K562 (cell line): ENCODE results near the gene NPR2. TPM values are rescaled to one million over a fixed set of nuclear protein-coding genes. Genes with fewer than 3 reads are reported as not detected.

Source experiments
- BHLHE40 ChIP-seq: IDR thresholded peaks from 2 replicates; pipeline ENCODE4 v1.6.1; 2011; ENCODE audit warnings: low read length, improper control_type of control experiment
- CEBPG ChIP-seq, 3 experiments: fragments of 200-800 bp in 1 of 3; sonication (Bioruptor generic) in 1 of 3; sonication (generic) in 1 of 3; formaldehyde crosslinking in 1 of 3; IDR thresholded peaks in 2 of 3; conservative IDR thresholded peaks in 1 of 3; 2 replicates each; pipeline versions ENCODE4 v1.6.1 to v1.8.0; 2016 to 2022; ENCODE audit warnings: missing compliant biosample characterization in 2 of 3, missing genetic modification characterization in 2 of 3, mild to moderate bottlenecking in 1 of 3, missing genetic modification reagents in 1 of 3
- DACH1 ChIP-seq: fragments of 450-650 bp; IDR thresholded peaks from 2 replicates; pipeline ENCODE4 v1.6.1; 2018; ENCODE audit not compliant: partially characterized antibody
- E2F3 ChIP-seq: fragments of 250-450 bp; sonication (Bioruptor Pico); IDR thresholded peaks from 2 replicates; pipeline ENCODE4 v1.4.0; 2020; ENCODE audit warnings: mild to moderate bottlenecking
- ERF ChIP-seq: fragments of 450-650 bp; formaldehyde crosslinking; IDR thresholded peaks from 2 replicates; pipeline ENCODE4 v1.4.0; 2020; ENCODE audit warnings: mild to moderate bottlenecking, mixed read lengths
- GABPA ChIP-seq: fragments of 200-800 bp; sonication (Bioruptor generic); conservative IDR thresholded peaks from 2 replicates; pipeline ENCODE4 v1.6.1; 2016; ENCODE audit warnings: low read depth, missing genetic modification characterization, missing compliant biosample characterization
- KAT7 ChIP-seq: sonication (generic); formaldehyde crosslinking; IDR thresholded peaks from 2 replicates; pipeline ENCODE4 v1.8.0; 2022; ENCODE audit warnings: missing genetic modification reagents, mild to moderate bottlenecking, borderline replicate concordance
- MECOM ChIP-seq: fragments of 250-450 bp; sonication (Bioruptor Pico); IDR thresholded peaks from 2 replicates; pipeline ENCODE4 v1.8.0; 2022; ENCODE audit warnings: inconsistent platforms
- NFXL1 ChIP-seq: fragments of 450-650 bp; formaldehyde crosslinking; IDR thresholded peaks from 2 replicates; pipeline ENCODE4 v1.4.0; 2021; ENCODE audit warnings: mild to moderate bottlenecking
- PHF20 ChIP-seq: fragments of 450-650 bp; IDR thresholded peaks from 2 replicates; pipeline ENCODE4 v1.6.1; 2018; ENCODE audit not compliant: partially characterized antibody
- POLR2AphosphoS2 ChIP-seq: IDR thresholded peaks from 2 replicates; pipeline ENCODE4 v1.6.1; 2012; ENCODE audit warnings: low read length, improper control_type of control experiment
- POLR3A ChIP-seq: IDR thresholded peaks from 2 replicates; pipeline ENCODE4 v1.6.1; 2011; ENCODE audit warnings: borderline replicate concordance, mild to moderate bottlenecking, moderate library complexity; ENCODE audit not compliant: insufficient read length, insufficient read depth; ENCODE audit errors: extremely low read depth
- PTRF ChIP-seq: fragments of 450-650 bp; IDR thresholded peaks from 2 replicates; pipeline ENCODE4 v1.6.1; 2016; ENCODE audit warnings: mild to moderate bottlenecking, missing genetic modification characterization, missing compliant biosample characterization
- SMARCB1 ChIP-seq: IDR thresholded peaks from 2 replicates; pipeline ENCODE4 v1.6.1; 2011; ENCODE audit warnings: improper control_type of control experiment, low read depth; ENCODE audit not compliant: insufficient read length
- SMARCC2 ChIP-seq: fragments of 450-650 bp; IDR thresholded peaks from 2 replicates; pipeline ENCODE4 v1.6.1; 2017; ENCODE audit warnings: antibody characterized with exemption, moderate library complexity, mild to moderate bottlenecking, low read depth
- TAF7 ChIP-seq: fragments of 450-650 bp; IDR thresholded peaks from 2 replicates; pipeline ENCODE4 v1.6.1; 2016; ENCODE audit warnings: missing genetic modification characterization, missing compliant biosample characterization
- TCF7L2 ChIP-seq: fragments of 150-350 bp; IDR thresholded peaks from 2 replicates; pipeline ENCODE4 v1.6.1; 2016; ENCODE audit warnings: low read depth, mild to moderate bottlenecking, low read length, moderate library complexity
- THAP12 ChIP-seq: fragments of 250-450 bp; sonication (Bioruptor Pico); IDR thresholded peaks from 2 replicates; pipeline ENCODE4 v1.9.0; 2021; ENCODE audit warnings: mild to moderate bottlenecking, inconsistent platforms
- YBX1 ChIP-seq: fragments of 450-650 bp; IDR thresholded peaks from 2 replicates; pipeline ENCODE4 v1.7.1; 2016; ENCODE audit warnings: mild to moderate bottlenecking
- ZNF253 ChIP-seq: fragments of 250-450 bp; sonication (Bioruptor Pico); conservative IDR thresholded peaks from 2 replicates; pipeline ENCODE4 v1.6.1; 2021; ENCODE audit warnings: mild to moderate bottlenecking
- ZNF75A ChIP-seq: fragments of 450-650 bp; formaldehyde crosslinking; IDR thresholded peaks from 2 replicates; pipeline ENCODE4 v1.4.0; 2020; ENCODE audit warnings: mild to moderate bottlenecking
- ZNF780A ChIP-seq: fragments of 250-450 bp; sonication (Bioruptor Pico); IDR thresholded peaks from 2 replicates; pipeline ENCODE4 v1.5.0; 2021; ENCODE audit warnings: mild to moderate bottlenecking
- polyA plus RNA-seq, 8 experiments: library from polyadenylated mRNA; depleted of rRNA in 4 of 8; stranded (reverse) in 5 of 8; unstranded in 3 of 8; fragments of >200 nt; fragmentation: Nextera tagmentation in 2 of 8; fragmentation: Illumina TruSeq in 1 of 8; extraction: Ambion mirVana in 2 of 8; extraction: Trizol in 1 of 8; gene quantifications; 2 replicates each; pipeline versions ENCODE4 v1.2.1 to v1.2.3, GENCODE V29; 2011 to 2014; ENCODE audit warnings: inconsistent platforms in 1 of 8, missing spikeins in 1 of 8
- total RNA-seq, 7 experiments: library from RNA; depleted of rRNA in 6 of 7; stranded (reverse); fragments of >200 nt in 6 of 7; fragmentation: Illumina TruSeq in 2 of 7; extraction: Trizol in 2 of 7; gene quantifications; 2 replicates each; pipeline versions ENCODE4 v1.2.1 to v1.2.3, GENCODE V29; 2011 to 2021; ENCODE audit warnings: low replicate concordance in 1 of 7
- TF ChIP-seq, protein P1 (sequence below), 2 experiments: fragments of 450-650 bp; conservative IDR thresholded peaks; 2 replicates each; pipeline ENCODE4 v1.6.1; 2017; ENCODE audit warnings: mild to moderate bottlenecking in 2 of 2, moderate library complexity in 2 of 2
- TF ChIP-seq, protein P2 (sequence below): sonication (generic); formaldehyde crosslinking; IDR thresholded peaks from 2 replicates; pipeline ENCODE4 v1.8.0; 2022; ENCODE audit warnings: mild to moderate bottlenecking, missing genetic modification reagents
- TF ChIP-seq, protein P3 (sequence below): fragments of 250-450 bp; sonication (Bioruptor Pico); IDR thresholded peaks from 2 replicates; pipeline ENCODE4 v1.9.0; 2021; ENCODE audit warnings: mild to moderate bottlenecking

NPR2 gene
- total and polyA plus RNA-seq, 9 of the 15 experiments (the other 6 are each of a cell fraction or from before 2014, with no cell fraction given), result 2.4 to 12.9 (median 6.0) TPM

GRCh38 chr9:35814106-35814840 is 22.9 kb downstream of the NPR2 start (continued):
- no peak for TF ChIP-seq SMARCB1
- 0 out of 2 replicates have a peak, but pooled peaks have one; percentile 29 for TF ChIP-seq E2F3
- no peak for TF ChIP-seq THAP12 (CRISPR knock-in tag)
- TF ChIP-seq YBX1, result no peak
- TF ChIP-seq, protein P1, sequence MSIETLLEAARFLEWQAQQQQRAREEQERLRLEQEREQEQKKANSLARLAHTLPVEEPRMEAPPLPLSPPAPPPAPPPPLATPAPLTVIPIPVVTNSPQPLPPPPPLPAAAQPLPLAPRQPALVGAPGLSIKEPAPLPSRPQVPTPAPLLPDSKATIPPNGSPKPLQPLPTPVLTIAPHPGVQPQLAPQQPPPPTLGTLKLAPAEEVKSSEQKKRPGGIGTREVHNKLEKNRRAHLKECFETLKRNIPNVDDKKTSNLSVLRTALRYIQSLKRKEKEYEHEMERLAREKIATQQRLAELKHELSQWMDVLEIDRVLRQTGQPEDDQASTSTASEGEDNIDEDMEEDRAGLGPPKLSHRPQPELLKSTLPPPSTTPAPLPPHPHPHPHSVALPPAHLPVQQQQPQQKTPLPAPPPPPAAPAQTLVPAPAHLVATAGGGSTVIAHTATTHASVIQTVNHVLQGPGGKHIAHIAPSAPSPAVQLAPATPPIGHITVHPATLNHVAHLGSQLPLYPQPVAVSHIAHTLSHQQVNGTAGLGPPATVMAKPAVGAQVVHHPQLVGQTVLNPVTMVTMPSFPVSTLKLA (conservative IDR thresholded peaks at IDR 0.05), result no peak
- TF ChIP-seq PTRF (tag), result no peak
- 0 out of 2 replicates have a peak, but pooled peaks have one; percentile 2 for TF ChIP-seq BHLHE40
- peak; percentile 78 for TF ChIP-seq CEBPG (CRISPR knock-in tag; IDR thresholded peaks at IDR 0.05)
- TF ChIP-seq CEBPG (tag; conservative IDR thresholded peaks at IDR 0.05 in 1 of 2, IDR thresholded peaks at IDR 0.05 in 1 of 2), result peak; percentile 41 to 74
- TF ChIP-seq POLR3A, result no peak
- TF ChIP-seq, protein P2, sequence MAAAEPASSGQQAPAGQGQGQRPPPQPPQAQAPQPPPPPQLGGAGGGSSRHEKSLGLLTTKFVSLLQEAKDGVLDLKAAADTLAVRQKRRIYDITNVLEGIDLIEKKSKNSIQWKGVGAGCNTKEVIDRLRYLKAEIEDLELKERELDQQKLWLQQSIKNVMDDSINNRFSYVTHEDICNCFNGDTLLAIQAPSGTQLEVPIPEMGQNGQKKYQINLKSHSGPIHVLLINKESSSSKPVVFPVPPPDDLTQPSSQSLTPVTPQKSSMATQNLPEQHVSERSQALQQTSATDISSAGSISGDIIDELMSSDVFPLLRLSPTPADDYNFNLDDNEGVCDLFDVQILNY (CRISPR knock-in tag), result no peak
- TF ChIP-seq DACH1, result peak; percentile 11
- TF ChIP-seq ZNF780A (CRISPR knock-in tag), result no peak
- TF ChIP-seq ERF (CRISPR knock-in tag), result no peak
- TF ChIP-seq ZNF253 (CRISPR knock-in tag), result no peak
- TF ChIP-seq ZNF75A (CRISPR knock-in tag), result no peak
- no peak for TF ChIP-seq TCF7L2
- TF ChIP-seq, protein P3, sequence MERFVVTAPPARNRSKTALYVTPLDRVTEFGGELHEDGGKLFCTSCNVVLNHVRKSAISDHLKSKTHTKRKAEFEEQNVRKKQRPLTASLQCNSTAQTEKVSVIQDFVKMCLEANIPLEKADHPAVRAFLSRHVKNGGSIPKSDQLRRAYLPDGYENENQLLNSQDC (CRISPR knock-in tag), result no peak
- TF ChIP-seq MECOM (CRISPR knock-in tag), result no peak
- 0 out of 2 replicates have a peak, but pooled peaks have one; percentile 5 for TF ChIP-seq GABPA (tag)
- no peak for TF ChIP-seq SMARCC2
- no peak for TF ChIP-seq NFXL1 (CRISPR knock-in tag)
- no peak for TF ChIP-seq KAT7
- no peak for TF ChIP-seq POLR2AphosphoS2
- TF ChIP-seq PHF20, result no peak
- no peak for TF ChIP-seq TAF7 (tag)
